GM23338 (cell line): Measurements from ENCODE around the gene ERBB4. TPM values are rescaled to one million over a fixed set of nuclear protein-coding genes. Genes with fewer than 3 reads are reported as not detected.

Experiments
- ATAC-seq: fragments of 200-7000 bp; cut with Tn5 transposase; 3 replicates; pipeline ENCODE4 v1.9.1; 2020
- DNase-seq: peaks from one replicate; pipeline ENCODE4 v3.0.0-alpha.2; 2015; ENCODE audit warnings: low spot score
- H2AFZ ChIP-seq: fragments of 200-600 bp; sonication (generic); 2 replicates; pipeline ENCODE4 v1.8.0; 2016; ENCODE audit warnings: antibody characterized with exemption, mild to moderate bottlenecking, moderate library complexity
- H3F3A ChIP-seq: fragments of 200-600 bp; sonication (generic); replicated peaks from 2 replicates; pipeline ENCODE4 v1.8.0; 2017; ENCODE audit warnings: antibody characterized with exemption, mixed run types, low read depth
- H3K27ac ChIP-seq: fragments of 200-600 bp; sonication (generic); 2 replicates; pipeline ENCODE4 v1.6.1; 2016; ENCODE audit warnings: low read depth
- H3K27me3 ChIP-seq: fragments of 200-600 bp; sonication (generic); 2 replicates; pipeline ENCODE4 v1.8.0; 2016; ENCODE audit warnings: mild to moderate bottlenecking, mixed run types, moderate library complexity; ENCODE audit not compliant: insufficient read depth
- H3K36me3 ChIP-seq: fragments of 200-600 bp; sonication (generic); 2 replicates; pipeline ENCODE4 v1.8.0; 2016; ENCODE audit warnings: mild to moderate bottlenecking; ENCODE audit not compliant: insufficient read depth
- H3K4me1 ChIP-seq: fragments of 200-600 bp; sonication (generic); 2 replicates; pipeline ENCODE4 v1.8.0; 2016; ENCODE audit warnings: mild to moderate bottlenecking, moderate library complexity; ENCODE audit not compliant: insufficient read depth
- H3K4me2 ChIP-seq: fragments of 200-600 bp; sonication (generic); 2 replicates; pipeline ENCODE4 v1.7.1; 2017; ENCODE audit warnings: mixed run types
- H3K4me3 ChIP-seq: fragments of 200-600 bp; sonication (generic); 2 replicates; pipeline ENCODE4 v1.6.1; 2016; ENCODE audit warnings: mixed run types
- H3K79me2 ChIP-seq: fragments of 200-600 bp; sonication (generic); replicated peaks from 2 replicates; pipeline ENCODE4 v1.8.0; 2017; ENCODE audit warnings: mild to moderate bottlenecking; ENCODE audit not compliant: insufficient read depth
- H3K9me2 ChIP-seq: fragments of 200-600 bp; sonication (generic); 2 replicates; pipeline ENCODE4 v1.8.0; 2017; ENCODE audit not compliant: insufficient read depth
- H4K20me1 ChIP-seq: fragments of 200-600 bp; sonication (generic); replicated peaks from 2 replicates; pipeline ENCODE4 v1.8.0; 2017; ENCODE audit warnings: mild to moderate bottlenecking; ENCODE audit not compliant: insufficient read depth
- H3K27ac Mint-ChIP-seq: 2 replicates; pipeline ENCODE4 v1.8.0; 2020; ENCODE audit warnings: inconsistent platforms, mild to moderate bottlenecking, moderate library complexity, mixed read lengths
- H3K27me3 Mint-ChIP-seq: 3 replicates; pipeline ENCODE4 v1.8.0; 2022; ENCODE audit warnings: low read depth, mild to moderate bottlenecking, moderate library complexity, mixed read lengths, inconsistent platforms; ENCODE audit not compliant: insufficient read depth, poor library complexity
- H3K36me3 Mint-ChIP-seq: 3 replicates; pipeline ENCODE4 v1.8.0; 2021; ENCODE audit warnings: low read depth, mild to moderate bottlenecking, inconsistent platforms, moderate library complexity, mixed read lengths
- H3K4me1 Mint-ChIP-seq: 3 replicates; pipeline ENCODE4 v1.8.0; 2020; ENCODE audit warnings: mild to moderate bottlenecking, inconsistent platforms, mixed read lengths
- H3K4me3 Mint-ChIP-seq: 3 replicates; pipeline ENCODE4 v1.8.0; 2021; ENCODE audit warnings: moderate library complexity, mild to moderate bottlenecking, inconsistent platforms, mixed read lengths
- H3K9me3 Mint-ChIP-seq: 3 replicates; pipeline ENCODE4 v1.8.0; 2020; ENCODE audit warnings: moderate library complexity, mild to moderate bottlenecking, inconsistent platforms, mixed read lengths
- CREB1 ChIP-seq: fragments of 250-450 bp; sonication (Bioruptor Pico); IDR thresholded peaks from 2 replicates; pipeline ENCODE4 v1.5.0; 2020; ENCODE audit warnings: low read depth, mild to moderate bottlenecking, moderate library complexity
- EZH2 ChIP-seq: fragments of 200-600 bp; sonication (generic); IDR thresholded peaks from one replicate; pipeline ENCODE4 v1.8.0; 2017; ENCODE audit warnings: antibody characterized with exemption, mild to moderate bottlenecking, low read depth; ENCODE audit not compliant: unreplicated experiment
- EZH2phosphoT487 ChIP-seq: fragments of 200-600 bp; sonication (generic); IDR thresholded peaks from one replicate; pipeline ENCODE4 v1.8.1; 2018; ENCODE audit warnings: antibody characterized with exemption; ENCODE audit not compliant: unreplicated experiment
- JUNB ChIP-seq: IDR thresholded peaks from one replicate; pipeline ENCODE4 v1.6.1; 2016; ENCODE audit warnings: antibody characterized with exemption; ENCODE audit not compliant: unreplicated experiment
- NANOG ChIP-seq: IDR thresholded peaks from 2 replicates; pipeline ENCODE4 v1.6.1; 2016; ENCODE audit warnings: antibody characterized with exemption, borderline replicate concordance
- POLR2AphosphoS5 ChIP-seq: IDR thresholded peaks from 2 replicates; pipeline ENCODE4 v1.6.1; 2016; ENCODE audit warnings: antibody characterized with exemption, low read depth
- STAT1 ChIP-seq: IDR thresholded peaks from one replicate; pipeline ENCODE4 v1.6.1; 2016; ENCODE audit warnings: antibody characterized with exemption; ENCODE audit not compliant: unreplicated experiment
- ZNF114 ChIP-seq: fragments of 250-450 bp; sonication (Bioruptor Pico); IDR thresholded peaks from 2 replicates; pipeline ENCODE4 v1.5.0; 2020; ENCODE audit warnings: mild to moderate bottlenecking, moderate library complexity
- ZNF331 ChIP-seq: fragments of 250-450 bp; sonication (Bioruptor Pico); IDR thresholded peaks from 2 replicates; pipeline ENCODE4 v1.5.0; 2020; ENCODE audit warnings: low read depth, mild to moderate bottlenecking, moderate library complexity
- ZNF462 ChIP-seq: fragments of 250-450 bp; sonication (Bioruptor Pico); IDR thresholded peaks from 2 replicates; pipeline ENCODE4 v1.5.0; 2020; ENCODE audit warnings: mild to moderate bottlenecking, moderate library complexity
- polyA plus RNA-seq: library from polyadenylated mRNA; unstranded; fragments of >200 nt; fragmentation: Nextera tagmentation; extraction: Ambion mirVana; gene quantifications from 2 replicates; pipeline ENCODE4 v1.2.1, GENCODE V29; 2016
- total RNA-seq: library from RNA; depleted of rRNA; stranded (reverse); fragments of >200 nt; shearing (Covaris generic); gene quantifications from 2 replicates; pipeline ENCODE4 v1.2.3, GENCODE V29; 2014
- TF ChIP-seq, protein P1 (sequence below): IDR thresholded peaks from 2 replicates; pipeline ENCODE4 v1.6.1; 2016; ENCODE audit warnings: antibody characterized with exemption
- TF ChIP-seq, protein P2 (sequence below), 2 experiments: fragments of 200-600 bp in 1 of 2; sonication (generic) in 1 of 2; conservative IDR thresholded peaks; 2 replicates each; pipeline versions ENCODE4 v1.5.1 to v1.6.1; 2016 to 2017; ENCODE audit warnings: antibody characterized with exemption in 2 of 2, low read depth in 2 of 2, mild to moderate bottlenecking in 2 of 2, moderate library complexity in 1 of 2
- TF ChIP-seq, protein P3 (sequence below): IDR thresholded peaks from one replicate; pipeline ENCODE4 v1.6.1; 2018; ENCODE audit warnings: antibody characterized with exemption; ENCODE audit not compliant: unreplicated experiment

ERBB4 gene
- total and polyA plus RNA-seq, 2 experiments from 2014 or later, result 0.73 to 1.1 TPM

- Mint-ChIP-seq H3K27ac (no peak overlapping the region), H3K36me3 (peaks cover 15% of the 10 kb centered on the region), H3K4me1 (peaks cover 44% of the 10 kb centered on the region), H3K9me3 (peaks cover 8% of the 10 kb centered on the region), H3K27me3 (no peaks in the 10 kb centered on the region), H3K4me3 (no peak overlapping the region)
- ATAC-seq (no peak), DNase-seq (no peak)
- Histone ChIP-seq H3K4me1 (peaks cover 42% of the 10 kb centered on the region), H4K20me1 (no peaks in the 10 kb centered on the region), H3K27ac (no peak overlapping the region), H3K79me2 (no peaks in the 10 kb centered on the region), H3K27me3 (no peaks in the 10 kb centered on the region), H3K9me2 (no peaks in the 10 kb centered on the region), H3F3A (no peaks in the 10 kb centered on the region), H2AFZ (no peak overlapping the region), H3K4me2 (no peak overlapping the region), H3K36me3 (no peaks in the 10 kb centered on the region), H3K4me3 (no peak overlapping the region)
- TF ChIP-seq, protein P1, sequence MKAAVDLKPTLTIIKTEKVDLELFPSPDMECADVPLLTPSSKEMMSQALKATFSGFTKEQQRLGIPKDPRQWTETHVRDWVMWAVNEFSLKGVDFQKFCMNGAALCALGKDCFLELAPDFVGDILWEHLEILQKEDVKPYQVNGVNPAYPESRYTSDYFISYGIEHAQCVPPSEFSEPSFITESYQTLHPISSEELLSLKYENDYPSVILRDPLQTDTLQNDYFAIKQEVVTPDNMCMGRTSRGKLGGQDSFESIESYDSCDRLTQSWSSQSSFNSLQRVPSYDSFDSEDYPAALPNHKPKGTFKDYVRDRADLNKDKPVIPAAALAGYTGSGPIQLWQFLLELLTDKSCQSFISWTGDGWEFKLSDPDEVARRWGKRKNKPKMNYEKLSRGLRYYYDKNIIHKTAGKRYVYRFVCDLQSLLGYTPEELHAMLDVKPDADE, result no peak
- TF ChIP-seq EZH2 (no peak), ZNF331 (no peak), JUNB (no peak), ZNF462 (CRISPR knock-in tag) (no peak), STAT1 (no peak), CREB1 (CRISPR knock-in tag) (no peak), NANOG (no peak), POLR2AphosphoS5 (no peak), EZH2phosphoT487 (no peak), ZNF114 (CRISPR knock-in tag) (no peak)
- TF ChIP-seq, protein P2, sequence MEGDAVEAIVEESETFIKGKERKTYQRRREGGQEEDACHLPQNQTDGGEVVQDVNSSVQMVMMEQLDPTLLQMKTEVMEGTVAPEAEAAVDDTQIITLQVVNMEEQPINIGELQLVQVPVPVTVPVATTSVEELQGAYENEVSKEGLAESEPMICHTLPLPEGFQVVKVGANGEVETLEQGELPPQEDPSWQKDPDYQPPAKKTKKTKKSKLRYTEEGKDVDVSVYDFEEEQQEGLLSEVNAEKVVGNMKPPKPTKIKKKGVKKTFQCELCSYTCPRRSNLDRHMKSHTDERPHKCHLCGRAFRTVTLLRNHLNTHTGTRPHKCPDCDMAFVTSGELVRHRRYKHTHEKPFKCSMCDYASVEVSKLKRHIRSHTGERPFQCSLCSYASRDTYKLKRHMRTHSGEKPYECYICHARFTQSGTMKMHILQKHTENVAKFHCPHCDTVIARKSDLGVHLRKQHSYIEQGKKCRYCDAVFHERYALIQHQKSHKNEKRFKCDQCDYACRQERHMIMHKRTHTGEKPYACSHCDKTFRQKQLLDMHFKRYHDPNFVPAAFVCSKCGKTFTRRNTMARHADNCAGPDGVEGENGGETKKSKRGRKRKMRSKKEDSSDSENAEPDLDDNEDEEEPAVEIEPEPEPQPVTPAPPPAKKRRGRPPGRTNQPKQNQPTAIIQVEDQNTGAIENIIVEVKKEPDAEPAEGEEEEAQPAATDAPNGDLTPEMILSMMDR (conservative IDR thresholded peaks at IDR 0.05; ENCODE audit: low read depth in 2 of 2), result no peak
- TF ChIP-seq, protein P3, sequence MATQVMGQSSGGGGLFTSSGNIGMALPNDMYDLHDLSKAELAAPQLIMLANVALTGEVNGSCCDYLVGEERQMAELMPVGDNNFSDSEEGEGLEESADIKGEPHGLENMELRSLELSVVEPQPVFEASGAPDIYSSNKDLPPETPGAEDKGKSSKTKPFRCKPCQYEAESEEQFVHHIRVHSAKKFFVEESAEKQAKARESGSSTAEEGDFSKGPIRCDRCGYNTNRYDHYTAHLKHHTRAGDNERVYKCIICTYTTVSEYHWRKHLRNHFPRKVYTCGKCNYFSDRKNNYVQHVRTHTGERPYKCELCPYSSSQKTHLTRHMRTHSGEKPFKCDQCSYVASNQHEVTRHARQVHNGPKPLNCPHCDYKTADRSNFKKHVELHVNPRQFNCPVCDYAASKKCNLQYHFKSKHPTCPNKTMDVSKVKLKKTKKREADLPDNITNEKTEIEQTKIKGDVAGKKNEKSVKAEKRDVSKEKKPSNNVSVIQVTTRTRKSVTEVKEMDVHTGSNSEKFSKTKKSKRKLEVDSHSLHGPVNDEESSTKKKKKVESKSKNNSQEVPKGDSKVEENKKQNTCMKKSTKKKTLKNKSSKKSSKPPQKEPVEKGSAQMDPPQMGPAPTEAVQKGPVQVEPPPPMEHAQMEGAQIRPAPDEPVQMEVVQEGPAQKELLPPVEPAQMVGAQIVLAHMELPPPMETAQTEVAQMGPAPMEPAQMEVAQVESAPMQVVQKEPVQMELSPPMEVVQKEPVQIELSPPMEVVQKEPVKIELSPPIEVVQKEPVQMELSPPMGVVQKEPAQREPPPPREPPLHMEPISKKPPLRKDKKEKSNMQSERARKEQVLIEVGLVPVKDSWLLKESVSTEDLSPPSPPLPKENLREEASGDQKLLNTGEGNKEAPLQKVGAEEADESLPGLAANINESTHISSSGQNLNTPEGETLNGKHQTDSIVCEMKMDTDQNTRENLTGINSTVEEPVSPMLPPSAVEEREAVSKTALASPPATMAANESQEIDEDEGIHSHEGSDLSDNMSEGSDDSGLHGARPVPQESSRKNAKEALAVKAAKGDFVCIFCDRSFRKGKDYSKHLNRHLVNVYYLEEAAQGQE, result no peak
Observed at GRCh38 chr2:212112401-212112800, 426.2 kb downstream of the ERBB4 start.
